GM23338 (cell line): Measurements from ENCODE around the gene TIA1. TPM values are rescaled to one million over a fixed set of nuclear protein-coding genes. Genes with fewer than 3 reads are reported as not detected.

Experiments used
- ATAC-seq: fragments of 200-7000 bp; cut with Tn5 transposase; 3 replicates; pipeline ENCODE4 v1.9.1; 2020
- DNase-seq: peaks from one replicate; pipeline ENCODE4 v3.0.0-alpha.2; 2015; ENCODE audit warnings: low spot score
- H2AFZ ChIP-seq: fragments of 200-600 bp; sonication (generic); 2 replicates; pipeline ENCODE4 v1.8.0; 2016; ENCODE audit warnings: antibody characterized with exemption, mild to moderate bottlenecking, moderate library complexity
- H3F3A ChIP-seq: fragments of 200-600 bp; sonication (generic); replicated peaks from 2 replicates; pipeline ENCODE4 v1.8.0; 2017; ENCODE audit warnings: antibody characterized with exemption, mixed run types, low read depth
- H3K27ac ChIP-seq: fragments of 200-600 bp; sonication (generic); 2 replicates; pipeline ENCODE4 v1.6.1; 2016; ENCODE audit warnings: low read depth
- H3K27me3 ChIP-seq: fragments of 200-600 bp; sonication (generic); 2 replicates; pipeline ENCODE4 v1.8.0; 2016; ENCODE audit warnings: mild to moderate bottlenecking, mixed run types, moderate library complexity; ENCODE audit not compliant: insufficient read depth
- H3K36me3 ChIP-seq: fragments of 200-600 bp; sonication (generic); 2 replicates; pipeline ENCODE4 v1.8.0; 2016; ENCODE audit warnings: mild to moderate bottlenecking; ENCODE audit not compliant: insufficient read depth
- H3K4me1 ChIP-seq: fragments of 200-600 bp; sonication (generic); 2 replicates; pipeline ENCODE4 v1.8.0; 2016; ENCODE audit warnings: mild to moderate bottlenecking, moderate library complexity; ENCODE audit not compliant: insufficient read depth
- H3K4me2 ChIP-seq: fragments of 200-600 bp; sonication (generic); 2 replicates; pipeline ENCODE4 v1.7.1; 2017; ENCODE audit warnings: mixed run types
- H3K4me3 ChIP-seq: fragments of 200-600 bp; sonication (generic); 2 replicates; pipeline ENCODE4 v1.6.1; 2016; ENCODE audit warnings: mixed run types
- H3K79me2 ChIP-seq: fragments of 200-600 bp; sonication (generic); replicated peaks from 2 replicates; pipeline ENCODE4 v1.8.0; 2017; ENCODE audit warnings: mild to moderate bottlenecking; ENCODE audit not compliant: insufficient read depth
- H3K9me2 ChIP-seq: fragments of 200-600 bp; sonication (generic); 2 replicates; pipeline ENCODE4 v1.8.0; 2017; ENCODE audit not compliant: insufficient read depth
- H4K20me1 ChIP-seq: fragments of 200-600 bp; sonication (generic); replicated peaks from 2 replicates; pipeline ENCODE4 v1.8.0; 2017; ENCODE audit warnings: mild to moderate bottlenecking; ENCODE audit not compliant: insufficient read depth
- H3K27ac Mint-ChIP-seq: 2 replicates; pipeline ENCODE4 v1.8.0; 2020; ENCODE audit warnings: inconsistent platforms, mild to moderate bottlenecking, moderate library complexity, mixed read lengths
- H3K27me3 Mint-ChIP-seq: 3 replicates; pipeline ENCODE4 v1.8.0; 2022; ENCODE audit warnings: low read depth, mild to moderate bottlenecking, moderate library complexity, mixed read lengths, inconsistent platforms; ENCODE audit not compliant: insufficient read depth, poor library complexity
- H3K36me3 Mint-ChIP-seq: 3 replicates; pipeline ENCODE4 v1.8.0; 2021; ENCODE audit warnings: low read depth, mild to moderate bottlenecking, inconsistent platforms, moderate library complexity, mixed read lengths
- H3K4me1 Mint-ChIP-seq: 3 replicates; pipeline ENCODE4 v1.8.0; 2020; ENCODE audit warnings: mild to moderate bottlenecking, inconsistent platforms, mixed read lengths
- H3K4me3 Mint-ChIP-seq: 3 replicates; pipeline ENCODE4 v1.8.0; 2021; ENCODE audit warnings: moderate library complexity, mild to moderate bottlenecking, inconsistent platforms, mixed read lengths
- H3K9me3 Mint-ChIP-seq: 3 replicates; pipeline ENCODE4 v1.8.0; 2020; ENCODE audit warnings: moderate library complexity, mild to moderate bottlenecking, inconsistent platforms, mixed read lengths
- CREB1 ChIP-seq: fragments of 250-450 bp; sonication (Bioruptor Pico); IDR thresholded peaks from 2 replicates; pipeline ENCODE4 v1.5.0; 2020; ENCODE audit warnings: low read depth, mild to moderate bottlenecking, moderate library complexity
- ETS1 ChIP-seq: IDR thresholded peaks from 2 replicates; pipeline ENCODE4 v1.6.1; 2016; ENCODE audit warnings: antibody characterized with exemption
- EZH2 ChIP-seq: fragments of 200-600 bp; sonication (generic); IDR thresholded peaks from one replicate; pipeline ENCODE4 v1.8.0; 2017; ENCODE audit warnings: antibody characterized with exemption, mild to moderate bottlenecking, low read depth; ENCODE audit not compliant: unreplicated experiment
- EZH2phosphoT487 ChIP-seq: fragments of 200-600 bp; sonication (generic); IDR thresholded peaks from one replicate; pipeline ENCODE4 v1.8.1; 2018; ENCODE audit warnings: antibody characterized with exemption; ENCODE audit not compliant: unreplicated experiment
- JUNB ChIP-seq: IDR thresholded peaks from one replicate; pipeline ENCODE4 v1.6.1; 2016; ENCODE audit warnings: antibody characterized with exemption; ENCODE audit not compliant: unreplicated experiment
- NANOG ChIP-seq: IDR thresholded peaks from 2 replicates; pipeline ENCODE4 v1.6.1; 2016; ENCODE audit warnings: antibody characterized with exemption, borderline replicate concordance
- REST ChIP-seq: IDR thresholded peaks from one replicate; pipeline ENCODE4 v1.6.1; 2018; ENCODE audit warnings: antibody characterized with exemption; ENCODE audit not compliant: unreplicated experiment
- STAT1 ChIP-seq: IDR thresholded peaks from one replicate; pipeline ENCODE4 v1.6.1; 2016; ENCODE audit warnings: antibody characterized with exemption; ENCODE audit not compliant: unreplicated experiment
- ZNF114 ChIP-seq: fragments of 250-450 bp; sonication (Bioruptor Pico); IDR thresholded peaks from 2 replicates; pipeline ENCODE4 v1.5.0; 2020; ENCODE audit warnings: mild to moderate bottlenecking, moderate library complexity
- ZNF331 ChIP-seq: fragments of 250-450 bp; sonication (Bioruptor Pico); IDR thresholded peaks from 2 replicates; pipeline ENCODE4 v1.5.0; 2020; ENCODE audit warnings: low read depth, mild to moderate bottlenecking, moderate library complexity
- polyA plus RNA-seq: library from polyadenylated mRNA; unstranded; fragments of >200 nt; fragmentation: Nextera tagmentation; extraction: Ambion mirVana; gene quantifications from 2 replicates; pipeline ENCODE4 v1.2.1, GENCODE V29; 2016
- total RNA-seq: library from RNA; depleted of rRNA; stranded (reverse); fragments of >200 nt; shearing (Covaris generic); gene quantifications from 2 replicates; pipeline ENCODE4 v1.2.3, GENCODE V29; 2014
- TF ChIP-seq, protein P1 (sequence below): fragments of 250-450 bp; sonication (Bioruptor Pico); IDR thresholded peaks from 2 replicates; pipeline ENCODE4 v1.5.0; 2020; ENCODE audit warnings: mild to moderate bottlenecking, moderate library complexity
- TF ChIP-seq, protein P2 (sequence below), 2 experiments: fragments of 200-600 bp in 1 of 2; sonication (generic) in 1 of 2; conservative IDR thresholded peaks; 2 replicates each; pipeline versions ENCODE4 v1.5.1 to v1.6.1; 2016 to 2017; ENCODE audit warnings: antibody characterized with exemption in 2 of 2, low read depth in 2 of 2, mild to moderate bottlenecking in 2 of 2, moderate library complexity in 1 of 2

The TIA1 gene
- total and polyA plus RNA-seq, 2 experiments from 2014 or later, result 130 to 179 TPM

GRCh38 chr2:70255637-70256314 is 7.3 kb upstream of the TIA1 start:
- DNase-seq, result no peak
- Histone ChIP-seq H3K4me1 (peaks cover 9% of the 10 kb centered on the region; the same call in 1 of the 2 replicates), H3K36me3 (0 out of 2 replicates have a peak, but pooled peaks cover 2% of the 10 kb centered on the region), H3K9me2 (no peaks in the 10 kb centered on the region), H3K27ac (no peak overlapping the region), H3F3A (0 out of 2 replicates have a peak, but pooled peaks cover 9% of the 10 kb centered on the region), H3K79me2 (peaks cover 8% of the 10 kb centered on the region), H4K20me1 (0 out of 2 replicates have a peak, but pooled peaks cover 7% of the 10 kb centered on the region), H2AFZ (peak overlapping the region; percentile 66), H3K4me2 (no peak overlapping the region), H3K27me3 (no peaks in the 10 kb centered on the region), H3K4me3 (no peak overlapping the region)
- no peaks in the 10 kb centered on the region for H3K9me3 Mint-ChIP-seq
- no peak for ATAC-seq
- H3K27me3 Mint-ChIP-seq, result peaks cover 8% of the 10 kb centered on the region
- H3K36me3 Mint-ChIP-seq, result peaks cover 9% of the 10 kb centered on the region; the same call in 1 of the 3 replicates
- H3K4me3 Mint-ChIP-seq, result 0 out of 3 replicates have a peak overlapping the region, but pooled peaks have one; percentile 14
- H3K27ac Mint-ChIP-seq, result no peak overlapping the region
- no peak for TF ChIP-seq EZH2phosphoT487
- no peak for TF ChIP-seq EZH2
- TF ChIP-seq REST, result no peak
- TF ChIP-seq, protein P1, sequence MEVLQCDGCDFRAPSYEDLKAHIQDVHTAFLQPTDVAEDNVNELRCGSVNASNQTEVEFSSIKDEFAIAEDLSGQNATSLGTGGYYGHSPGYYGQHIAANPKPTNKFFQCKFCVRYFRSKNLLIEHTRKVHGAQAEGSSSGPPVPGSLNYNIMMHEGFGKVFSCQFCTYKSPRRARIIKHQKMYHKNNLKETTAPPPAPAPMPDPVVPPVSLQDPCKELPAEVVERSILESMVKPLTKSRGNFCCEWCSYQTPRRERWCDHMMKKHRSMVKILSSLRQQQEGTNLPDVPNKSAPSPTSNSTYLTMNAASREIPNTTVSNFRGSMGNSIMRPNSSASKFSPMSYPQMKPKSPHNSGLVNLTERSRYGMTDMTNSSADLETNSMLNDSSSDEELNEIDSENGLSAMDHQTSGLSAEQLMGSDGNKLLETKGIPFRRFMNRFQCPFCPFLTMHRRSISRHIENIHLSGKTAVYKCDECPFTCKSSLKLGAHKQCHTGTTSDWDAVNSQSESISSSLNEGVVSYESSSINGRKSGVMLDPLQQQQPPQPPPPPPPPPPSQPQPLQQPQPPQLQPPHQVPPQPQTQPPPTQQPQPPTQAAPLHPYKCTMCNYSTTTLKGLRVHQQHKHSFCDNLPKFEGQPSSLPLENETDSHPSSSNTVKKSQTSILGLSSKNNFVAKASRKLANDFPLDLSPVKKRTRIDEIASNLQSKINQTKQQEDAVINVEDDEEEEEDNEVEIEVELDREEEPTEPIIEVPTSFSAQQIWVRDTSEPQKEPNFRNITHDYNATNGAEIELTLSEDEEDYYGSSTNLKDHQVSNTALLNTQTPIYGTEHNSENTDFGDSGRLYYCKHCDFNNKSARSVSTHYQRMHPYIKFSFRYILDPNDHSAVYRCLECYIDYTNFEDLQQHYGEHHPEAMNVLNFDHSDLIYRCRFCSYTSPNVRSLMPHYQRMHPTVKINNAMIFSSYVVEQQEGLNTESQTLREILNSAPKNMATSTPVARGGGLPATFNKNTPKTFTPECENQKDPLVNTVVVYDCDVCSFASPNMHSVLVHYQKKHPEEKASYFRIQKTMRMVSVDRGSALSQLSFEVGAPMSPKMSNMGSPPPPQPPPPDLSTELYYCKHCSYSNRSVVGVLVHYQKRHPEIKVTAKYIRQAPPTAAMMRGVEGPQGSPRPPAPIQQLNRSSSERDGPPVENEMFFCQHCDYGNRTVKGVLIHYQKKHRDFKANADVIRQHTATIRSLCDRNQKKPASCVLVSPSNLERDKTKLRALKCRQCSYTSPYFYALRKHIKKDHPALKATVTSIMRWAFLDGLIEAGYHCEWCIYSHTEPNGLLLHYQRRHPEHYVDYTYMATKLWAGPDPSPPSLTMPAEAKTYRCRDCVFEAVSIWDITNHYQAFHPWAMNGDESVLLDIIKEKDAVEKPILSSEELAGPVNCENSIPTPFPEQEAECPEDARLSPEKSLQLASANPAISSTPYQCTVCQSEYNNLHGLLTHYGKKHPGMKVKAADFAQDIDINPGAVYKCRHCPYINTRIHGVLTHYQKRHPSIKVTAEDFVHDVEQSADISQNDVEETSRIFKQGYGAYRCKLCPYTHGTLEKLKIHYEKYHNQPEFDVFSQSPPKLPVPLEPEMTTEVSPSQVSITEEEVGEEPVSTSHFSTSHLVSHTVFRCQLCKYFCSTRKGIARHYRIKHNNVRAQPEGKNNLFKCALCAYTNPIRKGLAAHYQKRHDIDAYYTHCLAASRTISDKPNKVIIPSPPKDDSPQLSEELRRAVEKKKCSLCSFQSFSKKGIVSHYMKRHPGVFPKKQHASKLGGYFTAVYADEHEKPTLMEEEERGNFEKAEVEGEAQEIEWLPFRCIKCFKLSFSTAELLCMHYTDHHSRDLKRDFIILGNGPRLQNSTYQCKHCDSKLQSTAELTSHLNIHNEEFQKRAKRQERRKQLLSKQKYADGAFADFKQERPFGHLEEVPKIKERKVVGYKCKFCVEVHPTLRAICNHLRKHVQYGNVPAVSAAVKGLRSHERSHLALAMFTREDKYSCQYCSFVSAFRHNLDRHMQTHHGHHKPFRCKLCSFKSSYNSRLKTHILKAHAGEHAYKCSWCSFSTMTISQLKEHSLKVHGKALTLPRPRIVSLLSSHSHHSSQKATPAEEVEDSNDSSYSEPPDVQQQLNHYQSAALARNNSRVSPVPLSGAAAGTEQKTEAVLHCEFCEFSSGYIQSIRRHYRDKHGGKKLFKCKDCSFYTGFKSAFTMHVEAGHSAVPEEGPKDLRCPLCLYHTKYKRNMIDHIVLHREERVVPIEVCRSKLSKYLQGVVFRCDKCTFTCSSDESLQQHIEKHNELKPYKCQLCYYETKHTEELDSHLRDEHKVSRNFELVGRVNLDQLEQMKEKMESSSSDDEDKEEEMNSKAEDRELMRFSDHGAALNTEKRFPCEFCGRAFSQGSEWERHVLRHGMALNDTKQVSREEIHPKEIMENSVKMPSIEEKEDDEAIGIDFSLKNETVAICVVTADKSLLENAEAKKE (CRISPR knock-in tag), result no peak
- TF ChIP-seq, protein P2, sequence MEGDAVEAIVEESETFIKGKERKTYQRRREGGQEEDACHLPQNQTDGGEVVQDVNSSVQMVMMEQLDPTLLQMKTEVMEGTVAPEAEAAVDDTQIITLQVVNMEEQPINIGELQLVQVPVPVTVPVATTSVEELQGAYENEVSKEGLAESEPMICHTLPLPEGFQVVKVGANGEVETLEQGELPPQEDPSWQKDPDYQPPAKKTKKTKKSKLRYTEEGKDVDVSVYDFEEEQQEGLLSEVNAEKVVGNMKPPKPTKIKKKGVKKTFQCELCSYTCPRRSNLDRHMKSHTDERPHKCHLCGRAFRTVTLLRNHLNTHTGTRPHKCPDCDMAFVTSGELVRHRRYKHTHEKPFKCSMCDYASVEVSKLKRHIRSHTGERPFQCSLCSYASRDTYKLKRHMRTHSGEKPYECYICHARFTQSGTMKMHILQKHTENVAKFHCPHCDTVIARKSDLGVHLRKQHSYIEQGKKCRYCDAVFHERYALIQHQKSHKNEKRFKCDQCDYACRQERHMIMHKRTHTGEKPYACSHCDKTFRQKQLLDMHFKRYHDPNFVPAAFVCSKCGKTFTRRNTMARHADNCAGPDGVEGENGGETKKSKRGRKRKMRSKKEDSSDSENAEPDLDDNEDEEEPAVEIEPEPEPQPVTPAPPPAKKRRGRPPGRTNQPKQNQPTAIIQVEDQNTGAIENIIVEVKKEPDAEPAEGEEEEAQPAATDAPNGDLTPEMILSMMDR (conservative IDR thresholded peaks at IDR 0.05; ENCODE audit: low read depth in 2 of 2), result no peak
- TF ChIP-seq ZNF114 (CRISPR knock-in tag), result no peak
- TF ChIP-seq STAT1, result no peak
- no peak for TF ChIP-seq CREB1 (CRISPR knock-in tag)
- TF ChIP-seq ZNF331, result no peak
- no peak for TF ChIP-seq ETS1
- TF ChIP-seq JUNB, result no peak
- TF ChIP-seq NANOG, result no peak
- H3K4me1 Mint-ChIP-seq, result peaks cover 13% of the 10 kb centered on the region
